ENCODE data around the gene ATP5PD.
"Not testable (repeated sequence)": the region's sequence is repeated elsewhere in the genome, so short reads cannot be mapped to it uniquely, and the experiment has no call there.

Gene ATP5PD

GRCh38 chr17:75077496-75078283 lies 30.9 kb upstream of the ATP5PD start:
- in situ Hi-C loops (cut with HindIII; ENCODE audit: low sequenced_read_pairs): no loop called here

GRCh38 chr17:75077072-75077495 lies 30.3 kb upstream of the ATP5PD start:
- in situ Hi-C loops (cut with HindIII; ENCODE audit: low sequenced_read_pairs): no loop called here

GRCh38 chr17:75075597-75076336 lies 29.0 kb upstream of the ATP5PD start:
- in situ Hi-C loops (cut with HindIII; ENCODE audit: low sequenced_read_pairs): no loop called here

DNA sequence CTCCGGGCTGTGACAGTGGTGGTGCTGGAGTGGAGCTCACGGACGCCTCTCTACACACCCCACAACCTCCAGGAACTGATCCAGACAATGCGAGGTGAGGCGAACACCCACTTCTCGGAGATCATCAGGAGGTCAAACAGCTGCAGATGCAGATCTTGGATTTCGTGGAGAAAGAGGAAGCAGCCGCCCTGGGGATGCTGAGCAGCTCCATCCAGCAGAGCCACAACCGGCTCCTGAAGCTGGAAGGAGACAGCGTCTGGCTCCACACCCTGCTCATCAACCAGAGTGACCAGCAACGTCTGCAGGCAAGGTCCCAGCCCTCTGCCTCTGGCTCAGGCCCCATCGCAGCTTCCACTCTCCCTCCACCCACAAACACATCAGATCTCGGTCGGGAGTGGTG lies 27.8 kb upstream of the ATP5PD start:
- in situ Hi-C loops (cut with HindIII; ENCODE audit: low sequenced_read_pairs): no loop called here

DNA sequence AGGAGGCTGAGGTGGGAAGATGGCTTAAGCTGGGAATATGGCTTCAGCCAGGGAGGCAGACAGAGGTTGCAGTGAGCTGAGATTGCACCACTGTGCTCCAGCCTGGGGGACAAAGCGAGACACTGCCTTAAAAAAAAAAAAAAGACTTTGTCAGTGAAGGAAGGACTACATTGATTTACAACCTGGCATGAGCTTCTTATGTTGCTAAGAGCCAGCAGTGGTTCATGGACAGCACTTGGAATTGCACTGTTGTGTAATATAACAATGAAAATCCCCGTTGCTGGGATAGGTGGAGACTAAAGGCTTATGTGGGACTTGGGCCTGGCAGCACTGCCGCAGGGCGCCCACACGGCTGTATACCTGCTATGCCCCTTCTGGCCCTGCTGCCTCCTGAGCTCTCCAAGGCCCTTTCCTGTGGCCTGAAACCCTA lies 26.9 kb upstream of the ATP5PD start:
- in situ Hi-C loops (cut with HindIII; ENCODE audit: low sequenced_read_pairs): no loop called here

GRCh38 chr17:75072909-75073308 lies 26.1 kb upstream of the ATP5PD start:
- in situ Hi-C loops (cut with HindIII; ENCODE audit: low sequenced_read_pairs): not testable (repeated sequence)

GRCh38 chr17:75071478-75072271 lies 24.9 kb upstream of the ATP5PD start:
- in situ Hi-C loops (cut with HindIII; ENCODE audit: low sequenced_read_pairs): not testable (repeated sequence)

- in situ Hi-C loops (cut with HindIII; ENCODE audit: low sequenced_read_pairs): no loop called here
Observed at GRCh38 chr17:75069783-75070182, 23.0 kb upstream of the ATP5PD start.

DNA sequence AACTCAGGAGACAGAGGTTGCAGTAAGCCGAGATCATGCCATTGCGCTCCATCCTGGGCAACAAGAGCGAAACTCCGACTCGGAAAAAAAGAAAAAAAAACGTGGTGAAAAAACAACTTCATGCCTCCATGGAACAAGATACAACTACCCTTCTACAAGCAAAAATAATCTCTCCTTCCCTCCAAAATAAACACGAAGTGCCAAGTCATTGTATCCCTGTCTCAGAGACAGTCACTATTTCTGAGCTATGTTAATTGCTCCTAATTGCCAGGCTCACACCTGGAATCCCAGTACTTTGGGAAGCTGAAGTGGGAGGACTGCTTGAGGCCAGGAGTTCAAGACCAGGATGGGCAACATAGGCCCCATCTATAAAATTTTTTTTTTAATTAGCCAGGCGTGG lies 22.0 kb upstream of the ATP5PD start:
- in situ Hi-C loops (cut with HindIII; ENCODE audit: low sequenced_read_pairs): no loop called here

- in situ Hi-C loops (cut with HindIII; ENCODE audit: low sequenced_read_pairs): no loop called here
Observed at GRCh38 chr17:75067856-75068255, 21.1 kb upstream of the ATP5PD start.

GRCh38 chr17:75065562-75066151 lies 18.9 kb upstream of the ATP5PD start:
- in situ Hi-C loops (cut with HindIII; ENCODE audit: low sequenced_read_pairs): no loop called here

DNA sequence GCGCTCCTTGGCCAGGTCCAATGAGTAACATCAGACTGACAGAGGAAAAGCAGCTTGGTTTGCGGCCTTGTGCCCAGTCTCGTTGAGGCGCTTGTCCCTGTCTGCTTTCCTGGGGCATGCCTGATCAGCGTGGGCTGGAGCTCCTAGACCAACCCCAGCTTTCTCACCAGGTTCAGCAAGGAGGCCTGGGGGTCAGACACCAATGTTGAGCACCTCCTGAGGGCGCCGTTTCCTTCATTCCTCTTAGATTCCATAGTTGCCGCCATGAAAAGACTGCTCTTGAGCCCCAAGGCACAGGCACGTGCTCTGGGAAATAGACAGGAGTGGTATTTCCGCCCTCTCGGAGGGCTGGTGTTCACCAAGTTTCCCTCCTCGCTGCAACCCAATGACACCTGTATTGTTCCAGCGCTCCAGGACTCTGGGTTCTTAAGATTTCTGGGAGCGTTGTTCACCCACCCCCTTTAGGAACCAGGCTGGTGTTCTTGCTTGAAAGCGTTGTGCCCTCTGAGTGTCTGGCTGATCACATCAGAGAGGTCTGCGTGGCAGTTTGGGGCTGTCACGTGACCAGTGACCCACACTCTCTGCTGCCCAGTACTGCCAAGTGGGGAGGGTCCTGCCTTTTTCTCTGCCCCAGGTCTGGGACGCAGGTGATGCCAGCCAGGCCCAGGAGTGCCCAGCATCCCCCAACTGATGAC lies 18.2 kb upstream of the ATP5PD start:
- in situ Hi-C loops (cut with HindIII; ENCODE audit: low sequenced_read_pairs): no loop called here

DNA sequence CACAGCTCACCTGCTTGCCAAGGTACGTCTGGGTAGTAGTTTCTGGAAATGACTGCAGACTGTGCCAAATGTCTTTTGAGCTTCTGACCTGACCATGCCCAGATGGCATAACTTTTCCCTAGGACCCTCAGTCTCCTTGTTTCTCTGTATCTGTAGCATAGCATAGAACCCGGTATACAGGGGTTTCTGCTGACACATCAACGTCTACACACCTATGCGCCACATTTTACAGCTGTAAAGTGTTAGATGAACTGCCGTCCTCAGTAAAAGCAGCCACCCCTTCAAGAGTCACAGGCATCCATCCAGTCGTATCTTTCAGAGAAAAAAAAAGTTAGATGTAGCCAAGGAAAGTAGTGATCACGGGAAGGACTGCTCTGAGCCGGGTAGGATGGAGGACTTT lies 17.7 kb upstream of the ATP5PD start:
- in situ Hi-C loops (cut with HindIII; ENCODE audit: low sequenced_read_pairs): no loop called here

GRCh38 chr17:75064040-75064439 lies 17.3 kb upstream of the ATP5PD start:
- in situ Hi-C loops (cut with HindIII; ENCODE audit: low sequenced_read_pairs): no loop called here

GRCh38 chr17:75063626-75064025 lies 16.9 kb upstream of the ATP5PD start:
- in situ Hi-C loops (cut with HindIII; ENCODE audit: low sequenced_read_pairs): no loop called here

GRCh38 chr17:75063201-75063600 lies 16.4 kb upstream of the ATP5PD start:
- in situ Hi-C loops (cut with HindIII; ENCODE audit: low sequenced_read_pairs): no loop called here

DNA sequence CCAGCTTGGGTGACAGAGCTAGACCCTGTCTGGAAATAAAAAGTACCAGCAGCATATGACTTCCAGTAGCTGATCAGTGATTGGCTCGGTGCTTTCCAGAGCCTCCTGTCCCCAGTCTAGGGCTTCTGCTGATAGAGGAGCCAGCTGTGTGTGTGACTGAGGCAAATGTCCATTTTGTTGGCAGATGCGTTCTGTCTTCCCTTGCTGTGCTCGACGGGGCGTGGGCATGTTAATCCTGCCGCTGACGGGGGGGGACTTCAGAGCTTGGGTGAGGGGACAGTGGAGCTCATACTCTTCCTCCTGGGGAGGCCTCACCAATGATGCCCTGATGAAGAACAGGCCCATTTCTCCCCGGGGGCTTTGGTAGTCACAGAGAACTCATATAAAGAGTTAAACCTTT lies 14.8 kb upstream of the ATP5PD start:
- in situ Hi-C loops (cut with HindIII; ENCODE audit: low sequenced_read_pairs): no loop called here

GRCh38 chr17:75061055-75061438 lies 14.3 kb upstream of the ATP5PD start:
- in situ Hi-C loops (cut with HindIII; ENCODE audit: low sequenced_read_pairs): no loop called here

GRCh38 chr17:75060434-75061054 lies 13.8 kb upstream of the ATP5PD start:
- in situ Hi-C loops (cut with HindIII; ENCODE audit: low sequenced_read_pairs): no loop called here

Measured in endothelial cell of hepatic sinusoid (primary cell).